Motor neuron (in vitro differentiated cells): ENCODE data around the gene CAMSAP1. TPM values are rescaled to one million over a fixed set of nuclear protein-coding genes. Genes with fewer than 3 reads are reported as not detected.

Experiments used
- ATAC-seq, 8 experiments: fragments of 200-7000 bp; cut with Tn5 transposase; replicated peaks in 6 of 8; 2 replicates each; pipeline ENCODE4 v1.8.0; 2021; ENCODE audit warnings: mild to moderate bottlenecking in 8 of 8, moderate library complexity in 8 of 8
- H3K27ac ChIP-seq, 2 donors: fragments of 250-450 bp; sonication (Bioruptor Pico); 2 replicates each; pipeline ENCODE4 v1.9.0; 2021; ENCODE audit warnings: antibody characterized with exemption in 2 of 2, mild to moderate bottlenecking in 2 of 2, moderate library complexity in 1 of 2
- H3K4me1 ChIP-seq, 2 donors: fragments of 250-450 bp; sonication (Bioruptor Pico); replicated peaks in 1 of 2; 2 replicates each; pipeline ENCODE4 v1.6.1; 2021; ENCODE audit warnings: antibody characterized with exemption in 2 of 2, mild to moderate bottlenecking in 2 of 2, moderate library complexity in 1 of 2
- H3K4me3 ChIP-seq, 5 donors: fragments of 250-450 bp; sonication (Bioruptor Pico); 2 replicates each; pipeline ENCODE4 v1.9.0; 2021; ENCODE audit warnings: antibody characterized with exemption in 5 of 5, mild to moderate bottlenecking in 5 of 5, moderate library complexity in 4 of 5
- WGBS, 10 experiments: fragments of 450-650 bp; shearing (Covaris generic); methylation state at CpG; one replicate each; pipeline ENCODE4 v1.0.0; 2022; 5-methylcytosine and 5-hydroxymethylcytosine counted together
- in situ Hi-C, 9 experiments: fragments of 400-800 bp; cut with MboI; loops; one replicate each; pipeline ENCODE4 v1.15.0; 2021; ENCODE audit warnings: low sequenced_read_pairs in 9 of 9, low pct_unique_long_range_greater_than_20kb in 2 of 9; ENCODE audit not compliant: unreplicated experiment in 9 of 9
- total RNA-seq, 8 experiments: library from RNA; unstranded; fragments of 300-600 nt; gene quantifications; 2 replicates each; pipeline versions ENCODE4 v1.2.3 to v1.2.4, GENCODE V29; 2022

Gene CAMSAP1
- total RNA-seq, 8 experiments from 2014 or later: 8.2 to 71.6 (median 46.2) TPM

DNA sequence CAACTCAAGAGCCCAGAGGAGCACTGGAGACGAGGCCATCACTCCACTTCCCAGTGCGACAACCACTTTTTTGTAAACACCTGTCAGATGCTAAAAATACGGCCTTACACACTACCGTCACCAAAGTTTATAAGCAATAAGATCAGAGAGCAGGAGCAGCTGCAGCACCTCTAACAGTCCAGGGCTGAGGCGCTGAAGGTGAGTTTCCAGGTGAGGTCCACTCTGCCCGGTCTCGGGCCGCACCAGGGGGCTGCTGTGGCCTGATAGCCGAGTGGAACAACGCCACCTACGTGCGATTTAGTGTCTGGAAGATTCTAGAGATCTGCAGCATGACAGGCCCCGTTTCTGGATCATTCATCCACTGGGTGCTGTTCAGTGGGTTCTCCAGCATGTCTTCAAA lies 25.8 kb upstream of the CAMSAP1 start:
- no peak for ATAC-seq
- in situ Hi-C loops: loop anchor here in 1 of 9 experiments (25.0 kb wide), 1 partner anchor 321 kb away; a partner anchor contains a TSS
- 33 to 100% (median 100%) methylated on average over 1 to 7 of the region's 13 CpGs; no CpG with 5 or more reads in 3 of the 10 experiments for WGBS, 10 experiments
- no peaks in the 10 kb centered on the region for H3K4me1 ChIP-seq
- H3K27ac ChIP-seq: no peak overlapping the region
- no peak overlapping the region for H3K4me3 ChIP-seq

DNA sequence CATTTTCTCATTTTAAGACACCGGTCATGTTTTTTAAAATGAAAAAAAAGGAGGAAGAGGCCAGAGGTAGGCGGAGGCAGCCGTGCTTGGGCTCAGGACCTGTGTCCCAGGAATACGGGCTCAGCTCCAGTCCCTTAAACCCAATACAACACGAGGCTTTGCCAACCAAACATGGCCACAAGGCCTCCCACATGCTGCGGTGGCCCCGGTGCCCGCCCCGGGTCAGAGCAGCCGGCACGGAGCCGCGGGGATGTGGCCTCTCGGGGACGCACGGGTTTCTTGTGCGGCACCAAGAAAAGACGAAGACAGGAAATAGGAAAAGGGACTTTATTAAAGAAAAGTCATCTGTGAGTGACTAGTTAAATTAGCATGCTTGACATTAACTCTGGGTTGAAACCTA lies 25.3 kb upstream of the CAMSAP1 start:
- WGBS, 10 experiments: 90 to 100% (median 96%) methylated on average over 2 to 15 of the region's 18 CpGs; no CpG with 5 or more reads in 4 of the 10 experiments
- Histone ChIP-seq H3K27ac (no peak overlapping the region), H3K4me1 (no peaks in the 10 kb centered on the region), H3K4me3 (no peak overlapping the region)
- in situ Hi-C loops: loop anchor here in 1 of 9 experiments (25.0 kb wide), 1 partner anchor 320 kb away; a partner anchor contains a TSS
- no peak for ATAC-seq

DNA sequence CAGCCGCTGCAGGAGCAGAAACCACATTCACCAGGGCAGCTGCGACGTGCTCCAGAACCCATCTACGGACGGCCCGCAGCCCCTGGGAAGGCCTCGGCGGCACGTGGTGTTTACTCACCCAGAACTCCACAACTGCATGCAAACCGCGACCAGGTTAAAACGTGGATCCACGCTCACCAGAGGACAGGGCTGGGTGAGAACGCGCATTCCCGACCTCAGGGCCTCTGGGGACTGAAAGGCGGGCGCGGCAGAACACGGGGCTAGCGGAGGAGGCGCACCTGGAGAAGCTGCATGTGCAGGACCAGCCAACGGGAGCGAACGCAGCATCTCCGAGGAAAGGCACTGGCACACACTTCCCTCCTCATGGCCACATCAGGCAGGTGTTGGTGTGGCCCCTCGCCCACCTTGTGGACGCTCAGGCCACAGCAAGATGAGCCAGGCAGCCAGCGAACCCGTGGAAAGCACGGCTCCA lies 24.0 kb upstream of the CAMSAP1 start:
- Histone ChIP-seq H3K4me3 (no peak overlapping the region), H3K27ac (no peak overlapping the region), H3K4me1 (no peaks in the 10 kb centered on the region)
- 86 to 100% (median 90%) methylated on average over 4 to 11 of the region's 31 CpGs; no CpG with 5 or more reads in 6 of the 10 experiments for WGBS, 10 experiments
- in situ Hi-C loops: loop anchor here in 1 of 9 experiments (25.0 kb wide), 1 partner anchor 319 kb away; a partner anchor contains a TSS
- no peak for ATAC-seq

DNA sequence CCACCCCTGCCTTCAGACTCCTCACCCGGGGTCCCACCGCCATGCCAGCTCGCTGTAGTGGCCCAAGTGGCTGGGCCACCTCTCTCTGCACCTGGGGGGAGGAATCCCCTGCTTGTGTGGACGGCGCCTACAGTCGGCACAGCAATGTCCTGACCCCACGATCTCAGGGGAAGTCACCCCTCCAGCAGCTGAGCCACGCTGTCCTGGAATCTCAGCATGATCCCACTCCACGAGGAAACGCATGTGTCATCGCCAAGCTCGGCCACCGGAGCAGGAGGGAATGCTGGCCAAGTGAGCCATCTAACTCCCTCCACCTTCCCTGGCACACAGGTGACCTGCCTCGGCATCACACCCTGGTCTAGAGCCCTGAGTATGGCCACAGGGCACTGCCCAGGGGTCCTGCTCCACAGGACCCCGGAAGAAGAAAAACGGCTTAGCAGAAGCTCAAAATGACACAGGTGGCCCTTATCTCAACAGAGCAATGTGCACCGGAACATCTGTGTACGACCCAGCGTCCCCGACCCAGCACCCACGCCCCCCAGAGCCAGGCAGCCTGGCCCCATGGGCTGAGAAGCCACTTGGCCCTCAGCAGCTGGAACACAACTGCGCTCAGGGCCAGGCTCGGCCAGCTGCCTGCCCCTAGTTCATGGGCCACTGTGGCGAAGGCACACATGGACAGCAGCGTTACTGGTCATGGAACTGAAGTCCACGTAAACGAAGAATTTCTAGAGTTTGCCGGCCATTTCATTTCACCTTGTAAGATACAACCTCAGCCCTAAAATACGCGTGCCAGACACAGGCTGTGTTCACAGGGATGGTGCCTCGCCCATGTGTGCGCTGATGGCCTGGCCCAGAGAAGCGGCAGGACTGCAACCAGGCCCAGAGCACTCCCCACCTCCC lies 23.4 kb upstream of the CAMSAP1 start:
- 80 to 100% (median 93%) methylated on average over 1 to 15 of the region's 33 CpGs; no CpG with 5 or more reads in 5 of the 10 experiments for WGBS, 10 experiments
- no peak overlapping the region for H3K27ac ChIP-seq
- in situ Hi-C loops: loop anchor here in 1 of 9 experiments (25.0 kb wide), 1 partner anchor 318 kb away; a partner anchor contains a TSS
- ATAC-seq: no peak
- no peak overlapping the region for H3K4me3 ChIP-seq
- no peaks in the 10 kb centered on the region for H3K4me1 ChIP-seq

DNA sequence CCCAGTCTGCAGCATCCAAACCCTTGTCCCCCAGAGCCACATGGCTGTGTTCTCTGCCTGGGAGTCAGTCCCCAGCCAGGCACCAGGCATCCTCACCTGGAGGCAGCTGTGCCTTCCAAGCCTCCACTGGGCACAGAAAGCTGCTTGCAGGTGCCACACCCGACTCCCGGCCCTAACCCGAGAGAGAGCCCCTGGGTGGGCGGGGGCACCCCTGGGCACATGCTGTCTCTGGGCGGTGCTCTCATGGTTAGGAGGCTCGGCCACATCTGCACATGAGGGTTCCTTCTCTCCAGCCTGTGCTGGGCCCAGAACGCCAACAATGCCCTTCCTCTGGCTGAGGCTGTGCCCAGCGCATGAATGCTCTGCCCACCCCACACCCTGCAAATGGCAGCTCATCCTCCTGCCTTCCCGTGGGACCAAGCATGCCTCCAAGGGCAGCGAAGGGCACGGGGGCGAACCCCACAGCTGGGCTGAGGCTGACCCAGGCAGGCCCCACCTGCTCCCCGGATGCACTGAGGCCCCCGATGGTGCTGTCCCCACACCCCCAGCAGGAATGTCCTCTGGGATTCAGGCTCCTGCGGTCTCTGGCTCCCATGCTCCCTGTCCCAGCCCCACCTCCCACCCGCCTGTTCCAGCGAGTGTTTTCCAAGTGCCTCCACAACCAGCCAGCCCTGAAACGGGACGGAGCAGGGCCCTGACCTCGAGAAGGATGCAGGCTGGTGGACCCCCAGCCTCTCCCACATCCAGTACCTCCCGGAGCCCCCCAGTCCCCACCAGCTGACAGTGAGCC lies 22.5 kb upstream of the CAMSAP1 start:
- no peak overlapping the region for H3K27ac ChIP-seq
- in situ Hi-C loops: loop anchor here in 1 of 9 experiments (25.0 kb wide), 1 partner anchor 318 kb away; a partner anchor contains a TSS
- H3K4me3 ChIP-seq: no peak overlapping the region
- WGBS, 10 experiments: 85% methylated on average over 4 of the region's 21 CpGs; no CpG with 5 or more reads in 9 of the 10 experiments
- peak in 1 of 8 experiments; percentile 33 for ATAC-seq
- no peaks in the 10 kb centered on the region for H3K4me1 ChIP-seq

DNA sequence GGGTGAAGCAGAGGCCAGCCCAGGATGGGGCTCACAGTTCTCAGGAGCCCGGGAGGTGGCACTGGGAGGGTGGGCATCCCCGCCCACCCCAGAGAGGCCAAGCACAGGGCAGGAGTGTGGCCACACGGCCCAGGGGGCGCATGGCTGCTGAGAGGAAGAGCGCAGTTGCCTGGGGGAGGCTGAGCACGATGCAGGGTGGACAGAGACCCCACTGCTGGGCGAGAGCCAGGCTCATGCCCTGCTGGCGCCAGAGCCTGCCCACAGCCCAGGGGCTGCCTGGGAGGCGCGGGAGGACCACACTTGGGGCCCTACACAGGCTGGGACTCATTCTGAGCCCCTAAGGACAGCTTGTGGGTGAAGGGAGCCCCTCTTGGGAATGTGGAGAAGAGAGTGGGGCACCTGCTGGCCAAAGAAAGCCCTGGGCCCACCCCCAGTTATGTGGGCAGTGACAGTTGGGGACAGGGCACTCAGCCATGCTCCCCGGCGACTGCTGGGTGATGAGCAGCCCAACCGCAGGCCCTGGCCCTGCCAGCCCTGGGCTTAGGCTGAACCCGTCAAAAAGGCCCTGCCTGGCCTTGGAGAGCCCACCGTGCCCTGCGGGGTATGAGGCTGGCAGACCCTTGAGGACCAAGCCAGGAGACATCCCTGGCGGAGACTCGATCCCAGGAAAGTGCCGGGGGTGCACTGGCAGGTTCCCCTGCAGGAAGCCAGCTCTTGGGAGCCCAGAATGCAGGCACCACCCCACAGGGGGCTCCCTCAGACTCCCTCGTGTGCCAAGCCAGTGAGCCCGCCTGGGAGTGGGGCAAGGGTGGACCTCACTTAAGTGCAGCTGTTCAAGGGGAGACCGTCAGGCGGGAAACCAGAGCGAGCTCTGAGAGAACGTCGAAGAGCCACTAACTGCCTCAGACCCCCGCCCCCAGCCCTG lies 21.6 kb upstream of the CAMSAP1 start:
- in situ Hi-C loops: loop anchor here in 1 of 9 experiments (25.0 kb wide), 1 partner anchor 317 kb away; a partner anchor contains a TSS
- Histone ChIP-seq H3K4me3 (no peak overlapping the region), H3K27ac (no peak overlapping the region), H3K4me1 (no peaks in the 10 kb centered on the region)
- 94 to 100% (median 100%) methylated on average over 2 to 6 of the region's 27 CpGs; no CpG with 5 or more reads in 7 of the 10 experiments for WGBS, 10 experiments
- ATAC-seq: peak in 2 of 8 experiments; percentile 7 to 21

DNA sequence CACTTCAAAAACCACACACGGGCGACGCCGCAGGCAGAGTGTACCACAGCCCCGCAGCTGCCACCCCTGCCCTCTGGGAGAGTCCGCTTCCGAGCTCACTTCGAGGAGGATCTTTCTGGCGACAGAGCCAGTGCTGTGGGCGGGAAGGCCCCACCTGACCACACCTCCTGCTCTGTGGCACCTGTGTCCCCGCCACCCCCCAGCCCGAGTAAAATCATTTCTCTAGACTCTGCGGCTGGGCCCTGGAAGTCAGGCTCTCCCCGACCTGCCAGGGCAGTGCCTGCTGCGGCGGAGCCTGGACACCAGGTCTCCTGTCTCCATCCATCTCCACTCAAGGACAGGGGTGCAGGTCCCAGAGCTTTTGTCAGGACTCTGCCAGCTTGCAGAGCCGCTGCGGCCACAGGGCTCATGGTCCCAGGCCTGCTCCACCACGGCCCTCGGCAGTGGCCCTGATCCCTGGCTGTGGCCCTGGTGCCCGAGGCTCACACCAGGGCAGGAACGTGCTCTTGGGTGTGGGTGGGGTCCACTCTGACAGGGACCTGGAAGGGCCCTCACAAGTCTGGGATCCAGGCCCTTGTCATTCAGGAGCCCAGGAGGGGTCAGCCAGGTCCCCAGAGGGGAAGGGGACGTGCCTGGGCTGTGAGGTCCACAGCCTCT lies 20.9 kb upstream of the CAMSAP1 start:
- in situ Hi-C loops: loop anchor here in 1 of 9 experiments (25.0 kb wide), 1 partner anchor 316 kb away; a partner anchor contains a TSS
- H3K4me3 ChIP-seq: no peak overlapping the region
- WGBS, 10 experiments: 60 to 100% (median 94%) methylated on average over 1 to 4 of the region's 23 CpGs; no CpG with 5 or more reads in 6 of the 10 experiments
- ATAC-seq: no peak
- H3K4me1 ChIP-seq: no peaks in the 10 kb centered on the region
- no peak overlapping the region for H3K27ac ChIP-seq

DNA sequence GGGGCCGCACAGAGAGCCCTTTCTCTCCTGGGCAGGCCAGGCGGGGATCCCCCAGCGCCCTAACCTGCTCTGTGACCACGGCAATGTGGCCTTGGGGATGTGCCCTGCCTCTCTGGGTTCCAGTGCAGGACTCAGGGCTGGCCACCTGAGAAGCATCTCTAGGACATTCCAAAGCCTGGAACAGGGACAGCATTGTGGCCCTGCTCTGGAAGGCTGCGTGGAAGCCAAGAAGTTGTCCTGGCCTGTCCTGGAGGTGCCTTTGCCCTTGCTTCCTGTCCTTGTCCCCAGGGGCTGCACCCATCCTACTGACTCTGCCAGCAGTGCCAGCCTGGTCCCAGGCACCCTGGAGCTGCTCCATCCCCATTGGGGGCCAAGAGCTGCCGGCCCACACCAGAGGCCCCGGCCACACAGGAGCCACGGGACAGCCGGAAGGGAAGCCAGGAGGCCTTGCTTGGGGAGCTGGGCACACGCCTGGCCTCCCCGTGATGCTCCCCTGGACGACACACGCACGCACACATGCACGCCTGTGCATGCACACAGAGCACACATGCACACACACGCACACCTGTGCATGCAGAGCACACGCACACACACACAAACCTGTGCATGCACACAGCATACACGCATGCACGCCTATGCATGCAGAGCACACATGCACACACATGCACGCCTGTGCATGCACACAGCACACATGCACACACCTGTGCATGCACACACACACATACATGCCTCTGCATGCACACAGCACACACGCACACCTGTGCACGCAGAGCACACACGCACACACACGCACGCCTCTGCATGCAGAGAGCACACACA lies 20.1 kb upstream of the CAMSAP1 start:
- H3K4me1 ChIP-seq: no peaks in the 10 kb centered on the region
- ATAC-seq: peak in 1 of 8 experiments; percentile 6
- in situ Hi-C loops: loop anchor here in 1 of 9 experiments (25.0 kb wide), 1 partner anchor 315 kb away; a partner anchor contains a TSS
- 80 to 100% (median 94%) methylated on average over 1 to 8 of the region's 25 CpGs; no CpG with 5 or more reads in 4 of the 10 experiments for WGBS, 10 experiments
- no peak overlapping the region for H3K27ac ChIP-seq
- H3K4me3 ChIP-seq: no peak overlapping the region

DNA sequence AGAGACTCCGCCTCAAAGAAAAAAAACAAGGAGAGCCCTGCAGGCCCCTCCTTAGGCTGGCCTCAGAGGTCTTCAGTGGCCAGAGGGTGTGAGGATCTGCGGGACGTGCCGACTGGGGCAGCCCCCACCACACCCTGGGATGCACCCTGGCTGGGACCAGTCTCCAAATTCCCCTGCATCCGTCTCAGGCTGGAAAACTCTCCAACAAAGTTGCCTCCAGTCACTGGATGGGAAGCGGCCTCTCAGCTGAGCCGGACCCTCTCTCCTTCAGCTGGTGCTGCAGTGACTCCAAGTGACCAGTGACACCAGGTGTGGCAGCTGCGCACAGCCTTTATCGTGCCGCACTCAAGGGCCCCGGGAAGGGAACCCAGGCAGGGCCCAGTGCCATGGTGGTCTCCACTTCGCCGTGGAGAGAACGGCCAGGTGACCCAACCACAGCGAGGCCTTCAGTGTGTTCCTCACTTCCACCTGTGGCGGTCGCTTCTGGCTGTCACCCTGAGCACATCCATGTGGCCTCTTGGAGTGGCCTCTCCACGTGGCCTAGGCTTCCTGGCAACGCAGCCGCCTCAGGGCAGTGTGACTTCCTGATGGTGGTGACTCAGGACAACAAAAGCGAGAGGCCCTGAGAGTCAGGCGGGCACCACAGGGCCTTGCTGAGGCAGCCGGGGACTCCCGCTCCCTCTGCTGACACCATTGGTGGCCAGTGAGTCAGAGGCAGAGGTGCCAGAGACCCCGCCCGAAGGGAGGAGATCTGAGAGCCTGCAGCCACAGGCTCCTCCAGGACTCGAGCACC lies 19.3 kb upstream of the CAMSAP1 start:
- H3K4me1 ChIP-seq: no peaks in the 10 kb centered on the region
- H3K4me3 ChIP-seq: no peak overlapping the region
- H3K27ac ChIP-seq: no peak overlapping the region
- in situ Hi-C loops: loop anchor here in 1 of 9 experiments (25.0 kb wide), 1 partner anchor 314 kb away; a partner anchor contains a TSS
- 63 to 90% (median 78%) methylated on average over 2 to 8 of the region's 27 CpGs; no CpG with 5 or more reads in 6 of the 10 experiments for WGBS, 10 experiments
- peak in 7 of 8 experiments; percentile 29 to 97 (median 83) for ATAC-seq

DNA sequence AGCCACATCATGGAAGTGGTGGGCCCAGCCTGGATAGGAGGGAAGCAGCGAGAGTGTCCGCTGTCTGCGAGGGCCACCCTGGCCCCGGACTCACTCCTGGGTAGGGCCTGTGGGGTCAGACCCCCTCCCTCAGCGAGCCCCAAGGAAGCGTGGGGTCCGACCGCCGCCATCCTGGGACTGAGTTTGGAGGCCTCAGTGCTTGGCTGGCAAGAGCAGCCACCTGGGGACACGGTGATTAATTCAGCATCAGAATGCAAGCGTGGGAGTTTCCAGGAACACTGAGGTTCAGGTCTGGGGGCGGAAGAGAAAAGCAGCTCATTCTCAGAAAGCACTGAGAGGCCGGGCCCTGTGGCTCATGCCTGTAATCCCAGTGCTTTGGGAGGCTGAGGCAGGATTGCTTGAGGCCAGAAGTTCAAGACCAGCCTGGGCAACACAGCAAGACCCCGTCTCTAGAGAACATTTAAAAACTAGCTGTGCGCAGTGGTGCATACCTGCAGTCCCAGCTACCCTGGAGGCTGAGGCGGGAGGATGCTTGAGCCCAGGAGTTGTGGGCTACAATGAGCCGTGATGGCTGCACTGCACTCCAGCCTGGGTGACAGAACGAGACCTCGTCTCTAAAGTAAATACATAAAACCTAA lies 18.3 kb upstream of the CAMSAP1 start:
- H3K27ac ChIP-seq: no peak overlapping the region
- H3K4me3 ChIP-seq: no peak overlapping the region
- no peak for ATAC-seq
- WGBS, 10 experiments: 60 to 100% (median 92%) methylated on average over 2 to 10 of the region's 19 CpGs; no CpG with 5 or more reads in 4 of the 10 experiments
- no peaks in the 10 kb centered on the region for H3K4me1 ChIP-seq
- in situ Hi-C loops: loop anchor here in 1 of 9 experiments (25.0 kb wide), 1 partner anchor 313 kb away; a partner anchor contains a TSS
